ENCODE data around the gene LGALS4.

DNA sequence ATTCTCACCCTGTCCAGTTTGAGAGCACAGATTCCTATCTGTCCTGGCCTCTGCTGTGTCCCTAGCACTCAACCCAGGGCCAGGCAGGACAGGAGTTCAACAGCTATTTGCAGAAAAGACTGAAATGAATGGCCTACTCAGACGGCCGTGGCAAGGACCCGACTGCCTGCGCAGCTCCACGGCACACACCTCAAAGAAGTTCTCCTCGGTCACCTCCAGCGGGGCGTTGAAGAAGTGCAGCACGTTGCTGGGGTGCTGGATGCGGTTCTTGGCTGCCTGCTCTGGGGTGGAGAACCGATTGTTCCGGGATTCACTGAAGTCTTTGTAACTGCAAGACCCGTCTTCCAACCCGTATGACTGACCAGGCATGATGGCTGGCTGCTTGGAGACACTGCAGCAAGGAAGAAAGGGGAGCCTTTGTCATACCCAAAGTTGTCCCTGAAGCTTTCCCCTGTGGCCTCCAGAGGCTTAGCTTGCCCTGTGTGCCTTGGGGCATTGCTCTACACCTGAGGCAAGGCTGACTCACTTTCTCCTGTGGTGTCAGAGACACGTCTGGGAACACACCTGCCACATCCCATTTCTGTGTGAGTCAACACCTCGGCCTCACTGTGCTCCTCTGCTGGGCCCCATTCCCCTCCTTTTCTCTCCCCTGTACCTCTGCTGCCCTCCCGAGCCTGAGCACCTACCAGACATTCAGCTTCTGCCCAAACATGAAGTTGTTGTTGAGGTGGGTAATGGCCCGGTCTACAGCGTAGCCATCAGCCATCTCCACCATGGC lies 25.7 kb upstream of the LGALS4 start:
- TF ChIP-seq, protein P1, sequence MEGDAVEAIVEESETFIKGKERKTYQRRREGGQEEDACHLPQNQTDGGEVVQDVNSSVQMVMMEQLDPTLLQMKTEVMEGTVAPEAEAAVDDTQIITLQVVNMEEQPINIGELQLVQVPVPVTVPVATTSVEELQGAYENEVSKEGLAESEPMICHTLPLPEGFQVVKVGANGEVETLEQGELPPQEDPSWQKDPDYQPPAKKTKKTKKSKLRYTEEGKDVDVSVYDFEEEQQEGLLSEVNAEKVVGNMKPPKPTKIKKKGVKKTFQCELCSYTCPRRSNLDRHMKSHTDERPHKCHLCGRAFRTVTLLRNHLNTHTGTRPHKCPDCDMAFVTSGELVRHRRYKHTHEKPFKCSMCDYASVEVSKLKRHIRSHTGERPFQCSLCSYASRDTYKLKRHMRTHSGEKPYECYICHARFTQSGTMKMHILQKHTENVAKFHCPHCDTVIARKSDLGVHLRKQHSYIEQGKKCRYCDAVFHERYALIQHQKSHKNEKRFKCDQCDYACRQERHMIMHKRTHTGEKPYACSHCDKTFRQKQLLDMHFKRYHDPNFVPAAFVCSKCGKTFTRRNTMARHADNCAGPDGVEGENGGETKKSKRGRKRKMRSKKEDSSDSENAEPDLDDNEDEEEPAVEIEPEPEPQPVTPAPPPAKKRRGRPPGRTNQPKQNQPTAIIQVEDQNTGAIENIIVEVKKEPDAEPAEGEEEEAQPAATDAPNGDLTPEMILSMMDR (IDR thresholded peaks at IDR 0.05): no peak
- no peak for TF ChIP-seq POLR2A (IDR thresholded peaks at IDR 0.05)
